ENCODE results near the gene PRR29.
"Not testable (repeated sequence)": the region's sequence is repeated elsewhere in the genome, so short reads cannot be mapped to it uniquely, and the experiment has no call there.

PRR29 gene

GRCh38 chr17:63974594-63975192 lies 23.5 kb upstream of the PRR29 start:
- DNase-seq (ENCODE audit: low read depth in 2 of 2), result no peak

- no peak for DNase-seq (ENCODE audit: low read depth in 2 of 2)
These were observed 22.5 kb upstream of the PRR29 start for GRCh38 chr17:63975541-63976092.

- DNase-seq (ENCODE audit: low read depth in 2 of 2), result no peak
These were observed 21.4 kb upstream of the PRR29 start for GRCh38 chr17:63976702-63977101.

GRCh38 chr17:63978272-63979200 lies 19.6 kb upstream of the PRR29 start:
- no peak for DNase-seq (ENCODE audit: low read depth in 2 of 2)

GRCh38 chr17:63982641-63983040 lies 15.5 kb upstream of the PRR29 start:
- DNase-seq (ENCODE audit: low read depth in 2 of 2), result not testable (repeated sequence)

GRCh38 chr17:63983320-63983719 lies 14.8 kb upstream of the PRR29 start:
- DNase-seq (ENCODE audit: low read depth in 2 of 2), result no peak

GRCh38 chr17:63984236-63984635 lies 13.9 kb upstream of the PRR29 start:
- DNase-seq (ENCODE audit: low read depth in 2 of 2), result no peak

- DNase-seq (ENCODE audit: low read depth in 2 of 2), result no peak
These were observed 13.3 kb upstream of the PRR29 start for GRCh38 chr17:63984651-63985386.

GRCh38 chr17:63985387-63986140 lies 12.6 kb upstream of the PRR29 start:
- no peak for DNase-seq (ENCODE audit: low read depth in 2 of 2)

- no peak for DNase-seq (ENCODE audit: low read depth in 2 of 2)
These were observed 11.3 kb upstream of the PRR29 start for GRCh38 chr17:63986821-63987220.

GRCh38 chr17:63987221-63988126 lies 10.7 kb upstream of the PRR29 start:
- DNase-seq (ENCODE audit: low read depth in 2 of 2), result no peak

GRCh38 chr17:63988127-63988478 lies 10.0 kb upstream of the PRR29 start:
- no peak for DNase-seq (ENCODE audit: low read depth in 2 of 2)

GRCh38 chr17:63988741-63989621 lies 9.2 kb upstream of the PRR29 start:
- no peak for DNase-seq (ENCODE audit: low read depth in 2 of 2)

- no peak for DNase-seq (ENCODE audit: low read depth in 2 of 2)
These were observed 8.4 kb upstream of the PRR29 start for GRCh38 chr17:63989622-63990345.

GRCh38 chr17:63991611-63992010 lies 6.5 kb upstream of the PRR29 start:
- no peak for DNase-seq (ENCODE audit: low read depth in 2 of 2)

- DNase-seq (ENCODE audit: low read depth in 2 of 2), result no peak
These were observed 4.7 kb upstream of the PRR29 start for GRCh38 chr17:63993368-63993985.

GRCh38 chr17:63995626-63996025 lies 2.5 kb upstream of the PRR29 start:
- no peak for DNase-seq (ENCODE audit: low read depth in 2 of 2)

- DNase-seq (ENCODE audit: low read depth in 2 of 2), result no peak
These were observed 1.5 kb upstream of the PRR29 start for GRCh38 chr17:63996430-63997182.

Measured in stimulated activated CD8-positive, alpha-beta memory T cell treated with anti-CD3 and anti-CD28 coated beads, Interleukin-15, amount 100 ng/mL, for 48 hours (primary cell).